ENCODE measurements around the gene PCF11. TPM values are rescaled to one million over a fixed set of nuclear protein-coding genes. Genes with fewer than 3 reads are reported as not detected.

Gene PCF11
- total and polyA plus RNA-seq, 2 of the 13 experiments (the other 11 are each of a cell fraction or from before 2014, with no cell fraction given), result 40.3 to 47.7 TPM

DNA sequence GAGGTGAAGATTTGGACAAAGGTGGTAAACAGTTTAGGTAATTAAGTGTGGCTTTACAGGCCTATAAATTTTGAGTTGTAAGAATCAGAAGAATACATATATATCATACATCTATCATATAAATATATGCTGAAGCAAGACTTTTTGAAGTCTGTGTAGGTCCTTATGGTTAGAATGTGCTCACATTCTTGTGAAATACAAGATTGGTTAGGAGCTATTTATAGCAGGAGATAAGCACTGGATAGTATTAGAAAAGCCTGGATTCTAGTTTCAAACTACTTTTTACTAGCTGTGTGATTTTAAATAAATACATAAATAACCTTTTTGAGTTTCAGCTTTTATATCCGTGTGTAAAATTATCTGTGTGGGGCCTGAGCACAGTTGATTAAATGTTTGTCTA lies 78.9 kb downstream of the PCF11 start:
- Histone ChIP-seq H3K9ac (ENCODE audit: insufficient read depth, low read depth, low read length) (no peak overlapping the region), H3K79me2 (ENCODE audit: insufficient read depth, low read length) (no peaks in the 10 kb centered on the region), H2AFZ (ENCODE audit: low read length) (no peak overlapping the region), H3K4me2 (ENCODE audit: low read depth, low read length) (no peak overlapping the region), H3K36me3 (replicated peaks in 1 of 2; ENCODE audit: control insufficient read depth in 1 of 2, insufficient read depth in 2 of 2, low read length in 2 of 2) (no peaks in the 10 kb centered on the region), H3K4me1 (ENCODE audit: insufficient read depth, low read length) (no peaks in the 10 kb centered on the region), H3K27me3 (ENCODE audit: control insufficient read depth in 1 of 2, insufficient read depth in 2 of 2, low read length in 2 of 2) (0 out of 5 replicates have a peak, but pooled peaks cover 0 to 2% of the 10 kb centered on the region in 2 experiments), H3K4me3 (replicated peaks in 1 of 3; ENCODE audit: insufficient read depth in 1 of 3, low read depth in 2 of 3, low read length in 3 of 3) (no peak overlapping the region), H3K9me3 (ENCODE audit: low read length) (no peaks in the 10 kb centered on the region), H4K20me1 (ENCODE audit: insufficient read depth, low read length) (no peaks in the 10 kb centered on the region), H3K27ac (ENCODE audit: extremely low read length, insufficient read depth, low read length) (no peak overlapping the region)
- FAIRE-seq, result no peak
- 0% methylated on average over 1 of the region's 1 CpG for WGBS (ENCODE audit: low lambda C conversion rate)
- in situ Hi-C loops (cut with HindIII; ENCODE audit: extremely low pct_ligation_motif_present, low pct_unique_long_range_greater_than_20kb), result no loop called here
- TF ChIP-seq TMF1 (CRISPR knock-in tag; IDR thresholded peaks at IDR 0.05; ENCODE audit: low read depth), result no peak
- no peak for TF ChIP-seq MAZ (IDR thresholded peaks at IDR 0.05; ENCODE audit: borderline replicate concordance, low read depth, low read length)
- no peak for TF ChIP-seq MAZ (CRISPR knock-in tag; IDR thresholded peaks at IDR 0.05; ENCODE audit: low read depth)
- no peak for TF ChIP-seq ZBED4 (CRISPR knock-in tag; IDR thresholded peaks at IDR 0.05; ENCODE audit: borderline replicate concordance)
- no peak for TF ChIP-seq RFX1 (IDR thresholded peaks at IDR 0.05)
- TF ChIP-seq IRF2 (CRISPR knock-in tag; IDR thresholded peaks at IDR 0.05), result no peak
- no peak for TF ChIP-seq SRSF9 (IDR thresholded peaks at IDR 0.05; ENCODE audit: borderline replicate concordance, insufficient read depth, low read depth, low read length, poor library complexity, severe bottlenecking)
- TF ChIP-seq ZNF543 (CRISPR knock-in tag; IDR thresholded peaks at IDR 0.05), result no peak
- no peak for TF ChIP-seq ZNF34 (CRISPR knock-in tag; IDR thresholded peaks at IDR 0.05; ENCODE audit: borderline replicate concordance)
- no peak for TF ChIP-seq ZNF746 (CRISPR knock-in tag; IDR thresholded peaks at IDR 0.05)
- TF ChIP-seq, protein P1, sequence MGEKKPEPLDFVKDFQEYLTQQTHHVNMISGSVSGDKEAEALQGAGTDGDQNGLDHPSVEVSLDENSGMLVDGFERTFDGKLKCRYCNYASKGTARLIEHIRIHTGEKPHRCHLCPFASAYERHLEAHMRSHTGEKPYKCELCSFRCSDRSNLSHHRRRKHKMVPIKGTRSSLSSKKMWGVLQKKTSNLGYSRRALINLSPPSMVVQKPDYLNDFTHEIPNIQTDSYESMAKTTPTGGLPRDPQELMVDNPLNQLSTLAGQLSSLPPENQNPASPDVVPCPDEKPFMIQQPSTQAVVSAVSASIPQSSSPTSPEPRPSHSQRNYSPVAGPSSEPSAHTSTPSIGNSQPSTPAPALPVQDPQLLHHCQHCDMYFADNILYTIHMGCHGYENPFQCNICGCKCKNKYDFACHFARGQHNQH (CRISPR knock-in tag; IDR thresholded peaks at IDR 0.05), result no peak
- TF ChIP-seq ZNF546 (CRISPR knock-in tag; conservative IDR thresholded peaks at IDR 0.05), result no peak
- TF ChIP-seq, protein P2, sequence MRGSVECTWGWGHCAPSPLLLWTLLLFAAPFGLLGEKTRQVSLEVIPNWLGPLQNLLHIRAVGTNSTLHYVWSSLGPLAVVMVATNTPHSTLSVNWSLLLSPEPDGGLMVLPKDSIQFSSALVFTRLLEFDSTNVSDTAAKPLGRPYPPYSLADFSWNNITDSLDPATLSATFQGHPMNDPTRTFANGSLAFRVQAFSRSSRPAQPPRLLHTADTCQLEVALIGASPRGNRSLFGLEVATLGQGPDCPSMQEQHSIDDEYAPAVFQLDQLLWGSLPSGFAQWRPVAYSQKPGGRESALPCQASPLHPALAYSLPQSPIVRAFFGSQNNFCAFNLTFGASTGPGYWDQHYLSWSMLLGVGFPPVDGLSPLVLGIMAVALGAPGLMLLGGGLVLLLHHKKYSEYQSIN (CRISPR knock-in tag; IDR thresholded peaks at IDR 0.05; ENCODE audit: borderline replicate concordance), result no peak
- TF ChIP-seq CENPBD1 (CRISPR knock-in tag; IDR thresholded peaks at IDR 0.05; ENCODE audit: borderline replicate concordance, low read depth), result no peak
- no peak for DNase-seq (ENCODE audit: low spot score)
- BruUV-seq (replicated peaks), result no TSS peak
- ATAC-seq, result no peak
- ChIA-PET POLR2A (no interaction called here), CTCF (ENCODE audit: low intra/inter-chr PET ratio, low total read pairs) (no interaction called here)
- intact Hi-C loops (cut with micrococcal nuclease; ENCODE audit: unreplicated experiment), result no loop called here
